DOHH2 (cell line): Measurements from ENCODE around the gene C6orf47.

Source experiments
- H3F3A ChIP-seq: fragments of 200-600 bp; sonication (generic), shearing (Covaris generic); 2 replicates; pipeline ENCODE4 v1.6.0; 2016; ENCODE audit warnings: antibody characterized with exemption, mild to moderate bottlenecking; ENCODE audit not compliant: control insufficient read depth, insufficient read depth
- H3K27ac ChIP-seq: fragments of 200-600 bp; sonication (generic); 2 replicates; pipeline ENCODE4 v1.5.1; 2014; ENCODE audit warnings: low read depth, mild to moderate bottlenecking, low read length, moderate library complexity
- H3K27me3 ChIP-seq: fragments of 200-600 bp; sonication (generic); 2 replicates; pipeline ENCODE4 v1.6.1; 2014; ENCODE audit warnings: mild to moderate bottlenecking, low read length, mixed read lengths; ENCODE audit not compliant: control insufficient read depth
- H3K36me3 ChIP-seq: fragments of 200-600 bp; sonication (generic); 2 replicates; pipeline ENCODE4 v1.6.1; 2014; ENCODE audit warnings: mild to moderate bottlenecking, low read length, moderate library complexity, mixed read lengths; ENCODE audit not compliant: control insufficient read depth
- H3K4me1 ChIP-seq: fragments of 200-600 bp; sonication (generic); 2 replicates; pipeline ENCODE4 v1.6.1; 2014; ENCODE audit warnings: mild to moderate bottlenecking, low read length, mixed read lengths; ENCODE audit not compliant: control insufficient read depth
- H3K4me2 ChIP-seq: fragments of 200-600 bp; sonication (generic); 2 replicates; pipeline ENCODE4 v1.6.0; 2014; ENCODE audit warnings: mild to moderate bottlenecking, low read length, moderate library complexity
- H3K4me3 ChIP-seq: fragments of 200-600 bp; sonication (generic); 2 replicates; pipeline ENCODE4 v1.5.1; 2014; ENCODE audit warnings: mild to moderate bottlenecking, low read length, mixed read lengths
- H3K79me2 ChIP-seq: fragments of 200-600 bp; sonication (generic); 2 replicates; pipeline ENCODE4 v1.6.1; 2014; ENCODE audit warnings: mild to moderate bottlenecking, low read length, mixed read lengths; ENCODE audit not compliant: control insufficient read depth
- H3K9me2 ChIP-seq: fragments of 200-600 bp; sonication (generic); replicated peaks from 2 replicates; pipeline ENCODE4 v1.6.1; 2014; ENCODE audit warnings: mild to moderate bottlenecking, low read length, mixed read lengths; ENCODE audit not compliant: control insufficient read depth
- H3K9me3 ChIP-seq: fragments of 200-600 bp; sonication (generic); 2 replicates; pipeline ENCODE4 v1.6.1; 2014; ENCODE audit warnings: antibody characterized with exemption, low read length, mixed read lengths; ENCODE audit not compliant: control insufficient read depth, insufficient read depth
- H4K20me1 ChIP-seq: fragments of 200-600 bp; sonication (generic); 2 replicates; pipeline ENCODE4 v1.6.0; 2014; ENCODE audit warnings: low read depth, mild to moderate bottlenecking, antibody characterized with exemption, low read length, moderate library complexity; ENCODE audit not compliant: control insufficient read depth, insufficient read depth
- CTCF ChIP-seq: fragments of 200-600 bp; sonication (generic); IDR thresholded peaks from one replicate; pipeline ENCODE4 v1.5.1; 2014; ENCODE audit warnings: antibody characterized with exemption, mild to moderate bottlenecking, low read depth, low read length; ENCODE audit not compliant: poor library complexity, severe bottlenecking
- EZH2phosphoT487 ChIP-seq: fragments of 200-600 bp; sonication (generic); IDR thresholded peaks from 2 replicates; pipeline ENCODE4 v1.6.1; 2017; ENCODE audit warnings: borderline replicate concordance, mild to moderate bottlenecking, antibody characterized with exemption, low read length, moderate library complexity, mixed read lengths

Gene C6orf47

GRCh38 chr6:31687321-31687720 is 26.7 kb upstream of the C6orf47 start:
- no peak overlapping the region for H3K4me2 ChIP-seq
- H3K9me2 ChIP-seq, result no peaks in the 10 kb centered on the region
- H3K36me3 ChIP-seq, result peaks cover 47% of the 10 kb centered on the region
- TF ChIP-seq EZH2phosphoT487 (no peak), CTCF (no peak)
- peaks cover 15% of the 10 kb centered on the region for H3K4me1 ChIP-seq
- H3K79me2 ChIP-seq, result no peaks in the 10 kb centered on the region
- no peak overlapping the region for H3K4me3 ChIP-seq
- no peaks in the 10 kb centered on the region for H4K20me1 ChIP-seq
- H3K27ac ChIP-seq, result no peak overlapping the region
- no peaks in the 10 kb centered on the region for H3K9me3 ChIP-seq
- no peaks in the 10 kb centered on the region; the same call in 1 of the 2 replicates for H3F3A ChIP-seq
- no peaks in the 10 kb centered on the region for H3K27me3 ChIP-seq

GRCh38 chr6:31686483-31686882 is 25.9 kb upstream of the C6orf47 start:
- H3K4me2 ChIP-seq, result no peak overlapping the region
- H3K4me1 ChIP-seq, result peaks cover 20% of the 10 kb centered on the region
- no peak overlapping the region for H3K4me3 ChIP-seq
- H3F3A ChIP-seq, result no peaks in the 10 kb centered on the region; the same call in 1 of the 2 replicates
- no peaks in the 10 kb centered on the region for H3K9me3 ChIP-seq
- peaks cover 41% of the 10 kb centered on the region for H3K36me3 ChIP-seq
- no peaks in the 10 kb centered on the region for H3K9me2 ChIP-seq
- no peaks in the 10 kb centered on the region for H3K79me2 ChIP-seq
- H3K27ac ChIP-seq, result no peak overlapping the region
- TF ChIP-seq EZH2phosphoT487 (no peak), CTCF (no peak)
- no peaks in the 10 kb centered on the region for H3K27me3 ChIP-seq
- H4K20me1 ChIP-seq, result no peaks in the 10 kb centered on the region

- Histone ChIP-seq H3K79me2 (no peaks in the 10 kb centered on the region), H3K4me1 (peaks cover 16% of the 10 kb centered on the region), H3F3A (peaks cover 2% of the 10 kb centered on the region; the same call in 1 of the 2 replicates), H3K9me2 (no peaks in the 10 kb centered on the region), H3K36me3 (peaks cover 18% of the 10 kb centered on the region), H3K27me3 (peaks cover 13% of the 10 kb centered on the region), H3K4me2 (no peak overlapping the region), H3K27ac (no peak overlapping the region), H4K20me1 (no peaks in the 10 kb centered on the region), H3K9me3 (no peaks in the 10 kb centered on the region), H3K4me3 (no peak overlapping the region)
- TF ChIP-seq EZH2phosphoT487 (no peak), CTCF (no peak)
Observed at GRCh38 chr6:31683591-31683990, 23.0 kb upstream of the C6orf47 start.
